CD4-positive, alpha-beta T cell (primary cell): ENCODE results near the gene SMAP2. TPM values are rescaled to one million over a fixed set of nuclear protein-coding genes. Genes with fewer than 3 reads are reported as not detected.

Experiments
- ATAC-seq: fragments of 200-7000 bp; cut with Tn5 transposase; one replicate; pipeline ENCODE4 v1.10.0; 2022; ENCODE audit warnings: mild to moderate bottlenecking; ENCODE audit not compliant: poor library complexity
- CTCF ChIA-PET: fragments of 350-600 bp; sonication (Branson Sonifier 250); formaldehyde crosslinking; loops from one replicate; lab custom pipeline; 2021; ENCODE audit warnings: antibody characterized with exemption, inconsistent platforms; lab: Charles Lee
- POLR2A ChIA-PET: fragments of 350-600 bp; sonication (Branson Sonifier 250); formaldehyde crosslinking; loops from one replicate; lab custom pipeline; 2021; ENCODE audit warnings: antibody characterized with exemption, inconsistent platforms; lab: Charles Lee
- DNase-seq, 14 experiments: peaks; one replicate each; pipeline ENCODE4 v3.0.0-alpha.2; 2013 to 2020; ENCODE audit warnings: mixed read lengths in 2 of 14
- H3K27ac ChIP-seq, 2 donors: one replicate each; pipeline versions ENCODE4 v1.5.1 to v1.7.0; 2013; ENCODE audit warnings: low read length in 2 of 2, low read depth in 1 of 2, mild to moderate bottlenecking in 1 of 2
- H3K27me3 ChIP-seq, 2 experiments: 1 replicate in 1 of 2; 2 replicates in 1 of 2; pipeline versions ENCODE4 v1.6.1 to v1.7.0; 2013; ENCODE audit warnings: low read length in 2 of 2, control low read depth in 1 of 2, mild to moderate bottlenecking in 1 of 2, moderate library complexity in 1 of 2; ENCODE audit not compliant: insufficient read depth in 2 of 2, control insufficient read depth in 1 of 2
- H3K36me3 ChIP-seq: one replicate; pipeline ENCODE4 v1.6.1; 2013; ENCODE audit warnings: low read length, control low read depth; ENCODE audit not compliant: insufficient read depth
- H3K4me1 ChIP-seq: one replicate; pipeline ENCODE4 v1.6.1; 2013; ENCODE audit warnings: low read length, control low read depth; ENCODE audit not compliant: insufficient read depth
- H3K4me3 ChIP-seq: one replicate; pipeline ENCODE4 v1.5.1; 2013; ENCODE audit warnings: mild to moderate bottlenecking, low read length, moderate library complexity
- H3K9me3 ChIP-seq, 2 experiments: 1 replicate in 1 of 2; 2 replicates in 1 of 2; pipeline versions ENCODE4 v1.6.1 to v1.7.0; 2013; ENCODE audit warnings: low read length in 2 of 2, mild to moderate bottlenecking in 2 of 2, control low read depth in 1 of 2, moderate library complexity in 1 of 2; ENCODE audit not compliant: control insufficient read depth in 1 of 2, insufficient read depth in 1 of 2
- H3K27ac Mint-ChIP-seq: one replicate; pipeline ENCODE4 v1.8.0; 2020; ENCODE audit warnings: mixed read lengths
- H3K27me3 Mint-ChIP-seq: one replicate; pipeline ENCODE4 v1.8.0; 2021; ENCODE audit warnings: mixed read lengths
- H3K36me3 Mint-ChIP-seq: one replicate; pipeline ENCODE4 v1.8.0; 2021; ENCODE audit warnings: low read depth, mixed read lengths
- H3K4me1 Mint-ChIP-seq: one replicate; pipeline ENCODE4 v1.8.0; 2021; ENCODE audit warnings: low read depth, mixed read lengths
- H3K4me3 Mint-ChIP-seq: one replicate; pipeline ENCODE4 v1.8.0; 2020; ENCODE audit warnings: mild to moderate bottlenecking, mixed read lengths
- H3K9me3 Mint-ChIP-seq: one replicate; pipeline ENCODE4 v1.8.0; 2020; ENCODE audit warnings: mixed read lengths
- CTCF ChIP-seq: fragments of 200-600 bp; IDR thresholded peaks from one replicate; pipeline ENCODE4 v1.8.0; 2022; ENCODE audit warnings: antibody characterized with exemption, mild to moderate bottlenecking
- intact Hi-C, 2 experiments: fragments of 100-400 bp; cut with DNase I in 1 of 2; cut with micrococcal nuclease in 1 of 2; formaldehyde crosslinking; loops; one replicate each; pipeline versions ENCODE4 v1.15.1 to v1.9.0; 2023 to 2025; cut with DNase I, micrococcal nuclease
- total RNA-seq, 174 experiments: library from RNA in 2 of 174; stranded (reverse) in 2 of 174; gene quantifications; one replicate each; pipeline ENCODE4 v1.2.3 and lab custom pipeline; 2021 to 2026

SMAP2 gene
- total RNA-seq, 2 experiments from 2014 or later, result 214 to 216 TPM

DNA sequence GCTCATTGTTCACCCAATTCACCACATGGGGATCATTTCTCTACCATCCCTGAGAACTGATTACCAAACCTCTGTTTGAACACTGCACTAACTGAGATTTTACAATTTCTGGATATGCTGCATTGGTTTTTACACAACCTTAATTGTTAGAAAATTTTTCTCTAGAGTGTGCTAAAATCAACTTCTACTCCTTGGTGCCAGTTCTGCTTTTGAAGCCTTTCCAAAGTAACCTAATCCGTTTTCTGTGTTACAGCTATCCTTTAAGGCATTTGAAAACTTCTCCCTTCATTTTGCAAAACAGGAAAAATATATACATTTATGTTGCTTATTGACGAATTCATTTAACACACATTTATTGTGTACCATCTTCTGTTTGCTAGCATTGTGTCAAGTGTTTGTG is 23.7 kb downstream of the SMAP2 start:
- peaks cover 79% of the 10 kb centered on the region for H3K4me1 ChIP-seq
- TF ChIP-seq CTCF, result no peak
- H3K27me3 ChIP-seq, result no peaks in the 10 kb centered on the region
- POLR2A ChIA-PET, result interaction anchor here (4.0 to 4.4 kb wide), 2 partner anchors 10 to 23 kb away, joined by 27 to 51 read pairs; partner anchors contain the start of gene SMAP2
- H3K4me3 ChIP-seq, result no peak overlapping the region
- CTCF ChIA-PET, result interaction anchor here (1.4 to 2.2 kb wide), 4 partner anchors 11 to 59 kb away, joined by 4 to 9 read pairs (median 6); partner anchors contain the start of gene SMAP2
- DNase-seq (no peak), ATAC-seq (no peak)
- Mint-ChIP-seq H3K27ac (peak overlapping the region; percentile 96), H3K36me3 (peaks cover 50% of the 10 kb centered on the region), H3K4me1 (peaks cover 89% of the 10 kb centered on the region), H3K27me3 (no peaks in the 10 kb centered on the region), H3K4me3 (peak overlapping the region; percentile 52), H3K9me3 (peaks cover 2% of the 10 kb centered on the region)
- peak overlapping the region; percentile 57 to 76 for H3K27ac ChIP-seq
- H3K9me3 ChIP-seq, result no peaks in the 10 kb centered on the region
- H3K36me3 ChIP-seq, result peaks cover 14% of the 10 kb centered on the region
- intact Hi-C loops, result loop anchor here in 1 of 2 experiments (1.0 kb wide), 1 partner anchor 11 kb away; no protein-coding TSS in a partner anchor

DNA sequence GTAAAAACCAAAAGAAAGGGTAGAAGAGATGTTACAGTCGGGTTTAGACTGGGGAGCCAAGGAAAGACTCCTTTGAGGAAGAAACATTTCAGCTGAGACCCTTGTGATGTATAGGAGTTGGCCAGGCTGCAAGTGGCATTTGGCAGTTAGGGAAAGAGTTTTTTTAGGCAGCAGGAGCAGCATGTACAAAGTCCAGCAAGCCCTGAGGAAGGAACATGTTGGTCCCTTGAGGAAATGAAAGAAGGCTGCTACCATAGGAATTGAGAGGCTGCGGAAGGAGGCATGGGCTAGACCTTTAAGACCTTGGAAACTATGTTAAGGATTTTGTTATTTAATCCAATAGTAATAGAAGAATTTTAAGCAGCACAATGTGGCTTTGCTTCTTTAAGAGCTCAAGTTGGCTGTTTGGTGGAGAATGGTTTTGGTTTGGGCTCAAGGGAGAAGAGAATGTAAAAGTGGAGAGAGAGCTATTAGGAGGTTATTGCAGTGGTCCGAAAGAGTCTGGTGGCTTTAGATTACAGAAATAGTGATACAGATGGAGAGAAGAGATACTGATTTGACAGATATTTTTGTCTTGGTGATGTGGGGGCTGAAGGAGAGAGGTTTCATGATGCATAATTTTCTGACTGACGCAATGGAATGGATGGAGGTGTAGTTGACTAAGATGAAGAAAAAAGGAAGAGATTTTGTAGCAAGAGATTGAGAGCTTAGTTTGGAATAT is 26.6 kb downstream of the SMAP2 start:
- Histone ChIP-seq H3K4me3 (peak overlapping the region; percentile 2), H3K27ac (peak overlapping the region in 1 of 2 donors; percentile 32), H3K27me3 (no peaks in the 10 kb centered on the region), H3K4me1 (peaks cover 76% of the 10 kb centered on the region), H3K36me3 (peaks cover 18% of the 10 kb centered on the region), H3K9me3 (no peaks in the 10 kb centered on the region)
- intact Hi-C loops, result no loop called here
- H3K4me3 Mint-ChIP-seq, result peak overlapping the region; percentile 60
- no peaks in the 10 kb centered on the region for H3K9me3 Mint-ChIP-seq
- ChIA-PET POLR2A (interaction anchor here (1.0 to 4.4 kb wide), 5 partner anchors 11 to 26 kb away, joined by 5 to 51 read pairs (median 8); partner anchors contain the start of gene SMAP2), CTCF (interaction anchor here (1.2 to 1.6 kb wide), 4 partner anchors 14 to 247 kb away, joined by 4 to 7 read pairs (median 5); no protein-coding TSS in a partner anchor)
- DNase-seq (no peak), ATAC-seq (no peak)
- peak overlapping the region; percentile 78 for H3K27ac Mint-ChIP-seq
- peaks cover 89% of the 10 kb centered on the region for H3K4me1 Mint-ChIP-seq
- H3K27me3 Mint-ChIP-seq, result no peaks in the 10 kb centered on the region
- H3K36me3 Mint-ChIP-seq, result peaks cover 51% of the 10 kb centered on the region
- no peak for TF ChIP-seq CTCF

DNA sequence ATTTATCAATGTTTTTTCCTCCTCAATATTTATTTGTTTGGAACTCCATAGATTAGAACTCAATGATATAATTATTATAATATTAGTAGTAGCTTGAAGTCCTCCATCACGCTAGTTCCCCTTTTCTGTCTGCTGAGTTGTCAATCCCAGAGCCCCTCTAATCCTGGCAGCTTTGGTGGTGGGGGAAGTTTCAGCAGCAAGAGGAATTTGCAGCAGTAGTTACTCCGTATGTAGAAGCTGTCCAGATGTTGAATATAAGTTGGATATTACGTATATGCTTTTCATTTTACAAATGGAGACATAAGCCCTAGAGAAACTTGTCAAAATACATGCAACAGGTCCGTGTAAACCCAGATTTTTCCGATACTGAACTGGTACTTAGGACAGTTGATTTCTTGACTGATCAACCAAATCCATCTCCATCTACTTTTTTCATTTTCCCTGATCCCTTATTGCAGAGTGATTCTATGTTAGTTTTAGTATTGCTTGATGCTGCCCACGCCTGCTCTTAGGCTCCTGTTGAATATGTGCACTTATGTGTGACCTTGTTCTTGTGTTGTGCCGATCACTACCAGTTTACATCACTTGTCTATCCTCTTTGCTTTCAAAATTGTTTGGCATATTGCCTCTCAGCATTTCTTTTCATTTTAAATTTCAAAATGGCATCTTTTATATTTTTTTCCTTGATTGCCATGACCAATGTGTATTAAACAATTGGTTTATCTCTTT is 28.1 kb downstream of the SMAP2 start:
- POLR2A ChIA-PET, result no interaction called here
- peaks cover 81% of the 10 kb centered on the region for H3K4me1 Mint-ChIP-seq
- Histone ChIP-seq H3K27me3 (no peaks in the 10 kb centered on the region), H3K36me3 (peaks cover 19% of the 10 kb centered on the region), H3K4me3 (no peak overlapping the region), H3K9me3 (no peaks in the 10 kb centered on the region), H3K4me1 (peaks cover 68% of the 10 kb centered on the region), H3K27ac (no peak overlapping the region)
- no peaks in the 10 kb centered on the region for H3K9me3 Mint-ChIP-seq
- TF ChIP-seq CTCF, result no peak
- H3K27ac Mint-ChIP-seq, result peak overlapping the region; percentile 86
- DNase-seq, result no peak
- H3K4me3 Mint-ChIP-seq, result peak overlapping the region; percentile 21
- ATAC-seq, result no peak
- no peaks in the 10 kb centered on the region for H3K27me3 Mint-ChIP-seq
- CTCF ChIA-PET, result interaction anchor here (1.6 kb wide), 1 partner anchor 63 kb away, joined by 7 read pairs; no protein-coding TSS in a partner anchor
- intact Hi-C loops, result no loop called here
- peaks cover 56% of the 10 kb centered on the region for H3K36me3 Mint-ChIP-seq
